Stimulated activated CD4-positive, alpha-beta T cell treated with anti-CD3 and anti-CD28 coated beads, Interleukin-1b, Interleukin-23, amount 100 ng/mL, for 4 hours (primary cell): ENCODE data around the gene CHRD.

Experiments
- DNase-seq, 2 donors: peaks; one replicate each; pipeline ENCODE4 v3.0.0-alpha.2; 2020; ENCODE audit warnings: low read depth in 2 of 2

CHRD gene

DNA sequence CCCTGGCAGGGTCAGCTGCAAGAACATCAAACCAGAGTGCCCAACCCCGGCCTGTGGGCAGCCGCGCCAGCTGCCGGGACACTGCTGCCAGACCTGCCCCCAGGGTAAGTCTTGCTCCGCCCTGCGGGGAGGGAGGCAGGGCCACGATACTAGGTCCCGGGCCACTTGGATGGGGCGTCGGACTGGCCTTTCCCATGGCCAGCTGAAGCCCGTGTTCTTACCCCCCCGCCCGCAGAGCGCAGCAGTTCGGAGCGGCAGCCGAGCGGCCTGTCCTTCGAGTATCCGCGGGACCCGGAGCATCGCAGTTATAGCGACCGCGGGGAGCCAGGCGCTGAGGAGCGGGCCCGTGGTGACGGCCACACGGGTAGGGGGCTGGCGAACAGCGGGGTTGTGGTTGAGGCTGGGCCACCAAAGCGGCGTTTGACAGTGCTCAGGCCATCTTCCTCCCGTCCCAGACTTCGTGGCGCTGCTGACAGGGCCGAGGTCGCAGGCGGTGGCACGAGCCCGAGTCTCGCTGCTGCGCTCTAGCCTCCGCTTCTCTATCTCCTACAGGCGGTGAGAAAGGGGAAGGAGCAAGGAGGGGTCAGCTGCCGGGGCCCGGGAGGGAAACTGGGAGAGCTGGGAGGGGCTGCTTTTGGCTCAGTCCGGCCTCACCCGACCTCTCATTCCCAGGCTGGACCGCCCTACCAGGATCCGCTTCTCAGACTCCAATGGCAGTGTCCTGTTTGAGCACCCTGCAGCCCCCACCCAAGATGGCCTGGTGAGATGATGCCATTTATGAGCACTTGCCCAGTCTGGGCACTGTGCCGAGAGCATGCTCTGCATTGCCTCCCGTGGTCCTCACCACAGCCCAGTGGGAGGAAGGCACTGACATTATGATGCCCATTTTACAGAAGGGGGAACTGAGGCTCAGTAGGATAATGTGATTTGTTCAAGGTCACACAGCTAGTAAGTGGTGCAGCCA lies 1.7 kb downstream of the CHRD start:
- DNase-seq, result no peak

DNA sequence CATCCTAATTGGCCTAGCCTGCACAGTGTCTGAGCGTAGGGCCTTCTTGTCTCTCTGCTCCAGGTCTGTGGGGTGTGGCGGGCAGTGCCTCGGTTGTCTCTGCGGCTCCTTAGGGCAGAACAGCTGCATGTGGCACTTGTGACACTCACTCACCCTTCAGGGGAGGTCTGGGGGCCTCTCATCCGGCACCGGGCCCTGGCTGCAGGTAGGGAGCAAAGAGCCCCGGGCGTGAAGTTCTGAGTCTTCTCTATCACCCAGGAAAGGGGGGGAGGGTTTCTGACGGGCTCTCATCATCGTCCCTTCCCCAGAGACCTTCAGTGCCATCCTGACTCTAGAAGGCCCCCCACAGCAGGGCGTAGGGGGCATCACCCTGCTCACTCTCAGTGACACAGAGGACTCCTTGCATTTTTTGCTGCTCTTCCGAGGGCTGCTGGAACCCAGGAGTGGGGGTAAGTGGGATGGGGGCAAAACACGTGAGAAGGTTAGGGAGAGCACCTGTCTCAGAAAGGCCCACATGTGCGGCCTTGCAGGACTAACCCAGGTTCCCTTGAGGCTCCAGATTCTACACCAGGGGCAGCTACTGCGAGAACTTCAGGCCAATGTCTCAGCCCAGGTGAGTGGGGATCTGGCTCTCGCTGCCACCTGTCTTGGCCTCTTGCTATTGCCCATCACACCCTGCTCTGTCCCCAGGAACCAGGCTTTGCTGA lies 2.6 kb downstream of the CHRD start:
- DNase-seq, result no peak

DNA sequence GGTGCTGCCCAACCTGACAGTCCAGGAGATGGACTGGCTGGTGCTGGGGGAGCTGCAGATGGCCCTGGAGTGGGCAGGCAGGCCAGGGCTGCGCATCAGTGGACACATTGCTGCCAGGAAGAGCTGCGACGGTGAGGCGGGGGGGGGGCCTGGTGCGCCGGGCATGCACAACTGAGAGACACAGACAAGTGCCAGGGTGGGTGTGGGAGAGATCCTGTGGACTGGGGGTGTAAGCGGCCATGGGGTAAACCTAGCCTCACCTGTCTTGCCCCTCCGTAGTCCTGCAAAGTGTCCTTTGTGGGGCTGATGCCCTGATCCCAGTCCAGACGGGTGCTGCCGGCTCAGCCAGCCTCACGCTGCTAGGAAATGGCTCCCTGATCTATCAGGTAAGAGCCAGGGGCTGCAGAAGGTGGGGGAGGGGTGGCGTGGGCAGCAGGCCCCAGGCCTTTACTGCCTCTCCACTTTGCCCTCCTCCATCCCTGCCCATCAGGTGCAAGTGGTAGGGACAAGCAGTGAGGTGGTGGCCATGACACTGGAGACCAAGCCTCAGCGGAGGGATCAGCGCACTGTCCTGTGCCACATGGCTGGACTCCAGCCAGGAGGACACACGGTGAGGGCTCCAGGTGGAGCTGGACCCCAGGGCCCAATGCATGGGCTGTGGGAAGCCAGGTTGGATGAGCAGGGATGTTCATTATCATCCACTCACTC lies 3.3 kb downstream of the CHRD start:
- no peak for DNase-seq

DNA sequence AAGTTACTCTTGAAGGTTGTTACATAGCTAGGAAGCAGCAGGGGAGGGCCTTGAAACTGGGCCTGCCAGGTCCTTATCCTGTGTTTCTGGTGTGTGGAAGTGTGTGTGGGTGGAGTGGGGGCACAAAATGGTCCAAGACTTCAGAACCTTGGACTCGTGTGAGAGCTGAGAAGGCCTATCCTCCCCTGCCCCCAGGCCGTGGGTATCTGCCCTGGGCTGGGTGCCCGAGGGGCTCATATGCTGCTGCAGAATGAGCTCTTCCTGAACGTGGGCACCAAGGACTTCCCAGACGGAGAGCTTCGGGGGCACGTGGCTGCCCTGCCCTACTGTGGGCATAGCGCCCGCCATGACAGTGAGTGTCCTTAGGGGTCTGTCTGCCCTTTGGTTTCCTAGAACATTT lies 4.5 kb downstream of the CHRD start:
- no peak for DNase-seq

DNA sequence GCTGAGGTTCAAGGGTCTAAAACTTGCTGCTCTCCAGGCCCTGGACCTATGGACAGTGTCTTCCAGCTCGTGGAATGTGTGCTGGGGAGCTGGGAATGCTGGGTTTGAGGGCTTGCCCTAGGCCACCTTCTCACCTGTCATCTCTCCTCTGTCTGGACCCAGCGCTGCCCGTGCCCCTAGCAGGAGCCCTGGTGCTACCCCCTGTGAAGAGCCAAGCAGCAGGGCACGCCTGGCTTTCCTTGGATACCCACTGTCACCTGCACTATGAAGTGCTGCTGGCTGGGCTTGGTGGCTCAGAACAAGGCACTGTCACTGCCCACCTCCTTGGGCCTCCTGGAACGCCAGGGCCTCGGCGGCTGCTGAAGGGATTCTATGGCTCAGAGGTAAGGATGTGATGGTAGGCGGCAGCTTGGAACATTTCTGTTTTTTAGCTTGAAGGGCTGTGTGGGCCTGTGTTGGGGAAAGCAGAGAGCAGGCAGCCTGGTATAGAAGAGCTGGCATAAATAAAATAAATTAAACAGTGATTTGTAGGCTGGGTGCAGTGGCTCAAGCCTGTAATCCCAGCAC lies 5.1 kb downstream of the CHRD start:
- no peak for DNase-seq

DNA sequence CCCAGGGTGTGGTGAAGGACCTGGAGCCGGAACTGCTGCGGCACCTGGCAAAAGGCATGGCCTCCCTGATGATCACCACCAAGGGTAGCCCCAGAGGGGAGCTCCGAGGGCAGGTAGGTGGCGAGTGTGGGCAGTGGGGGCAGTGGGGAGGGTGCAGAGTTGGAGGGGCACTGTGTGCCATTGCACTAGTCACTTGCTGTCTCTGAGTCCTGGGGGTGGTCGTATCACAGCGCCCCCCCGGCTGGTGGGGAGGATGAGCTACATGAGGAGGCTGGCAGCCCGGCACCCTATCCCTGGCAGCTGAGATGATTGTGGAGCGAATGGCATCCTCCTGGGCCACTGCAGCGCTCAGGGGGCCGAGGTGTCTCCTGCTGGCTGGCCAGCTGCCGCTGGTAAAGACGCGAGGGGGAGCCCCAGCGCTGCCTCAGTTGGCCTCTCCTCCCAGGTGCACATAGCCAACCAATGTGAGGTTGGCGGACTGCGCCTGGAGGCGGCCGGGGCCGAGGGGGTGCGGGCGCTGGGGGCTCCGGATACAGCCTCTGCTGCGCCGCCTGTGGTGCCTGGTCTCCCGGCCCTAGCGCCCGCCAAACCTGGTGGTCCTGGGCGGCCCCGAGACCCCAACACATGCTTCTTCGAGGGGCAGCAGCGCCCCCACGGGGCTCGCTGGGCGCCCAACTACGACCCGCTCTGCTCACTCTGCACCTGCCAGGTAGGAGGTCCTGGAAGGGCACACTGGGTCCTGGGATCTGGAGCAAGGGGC lies 6.4 kb downstream of the CHRD start:
- no peak for DNase-seq

DNA sequence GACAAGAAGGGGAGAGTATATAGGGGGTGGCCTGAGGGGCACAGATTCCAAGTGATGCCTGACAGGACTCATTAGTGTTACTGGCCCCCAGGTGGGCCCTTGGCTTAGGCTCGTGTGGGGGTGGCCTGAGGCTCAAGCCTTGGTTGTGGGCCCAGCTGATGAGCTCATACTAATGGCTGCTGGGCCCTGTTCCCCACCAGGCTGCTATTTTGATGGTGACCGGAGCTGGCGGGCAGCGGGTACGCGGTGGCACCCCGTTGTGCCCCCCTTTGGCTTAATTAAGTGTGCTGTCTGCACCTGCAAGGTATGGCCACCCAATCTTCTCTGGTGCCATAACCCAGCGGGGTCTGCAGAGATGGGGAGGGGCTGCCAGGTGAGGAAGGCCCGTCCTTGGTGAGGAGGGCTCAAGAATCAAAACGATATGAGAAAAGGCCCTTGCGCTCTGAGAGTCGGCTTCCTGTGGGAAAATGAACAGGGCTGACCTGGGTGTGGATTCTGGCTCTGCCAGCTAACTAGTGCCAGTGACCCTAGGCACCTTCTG lies 7.4 kb downstream of the CHRD start:
- DNase-seq, result no peak

DNA sequence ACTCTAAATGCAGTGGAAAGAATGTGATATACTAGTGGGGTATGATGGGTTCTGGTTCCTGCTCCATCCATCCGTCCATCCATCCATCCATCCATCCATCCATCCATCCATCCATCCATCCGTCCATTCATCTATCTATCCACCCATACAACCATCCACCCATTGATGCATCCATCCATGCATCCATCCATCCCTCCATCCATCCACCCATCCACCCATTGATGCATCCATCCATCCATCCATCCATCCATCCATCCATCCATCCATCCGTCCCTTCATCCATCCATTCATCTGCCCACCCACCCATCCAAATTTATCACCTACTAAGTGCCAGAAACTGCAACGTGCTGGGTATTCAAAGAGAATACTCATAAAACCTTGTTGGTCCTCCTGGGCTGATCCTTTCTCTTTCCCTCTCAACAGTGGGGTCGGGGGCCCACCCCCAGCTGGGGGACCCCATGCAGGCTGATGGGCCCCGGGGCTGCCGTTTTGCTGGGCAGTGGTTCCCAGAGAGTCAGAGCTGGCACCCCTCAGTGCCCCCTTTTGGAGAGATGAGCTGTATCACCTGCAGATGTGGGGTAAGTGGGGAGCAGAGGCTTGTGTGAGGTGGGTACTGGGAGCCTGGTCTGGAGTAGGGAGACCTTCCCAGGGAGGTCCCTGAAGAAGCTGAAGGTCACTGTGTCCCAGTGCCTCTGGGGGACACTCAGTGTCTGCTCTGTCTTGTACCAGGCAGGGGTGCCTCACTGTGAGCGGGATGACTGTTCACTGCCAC lies 8.5 kb downstream of the CHRD start:
- no peak for DNase-seq

DNA sequence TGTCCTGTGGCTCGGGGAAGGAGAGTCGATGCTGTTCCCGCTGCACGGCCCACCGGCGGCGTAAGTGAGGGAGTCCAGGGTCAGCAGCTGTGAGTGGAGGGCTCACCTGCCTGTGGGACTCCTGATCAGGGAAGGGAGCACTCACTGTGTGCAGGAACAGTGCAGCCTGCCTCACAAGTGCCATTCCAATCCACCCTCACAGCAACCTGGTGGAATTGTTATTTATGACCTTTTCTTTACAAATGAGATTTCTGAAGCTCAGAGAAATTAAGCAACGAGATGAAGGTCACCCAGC lies 9.0 kb downstream of the CHRD start:
- no peak for DNase-seq

DNA sequence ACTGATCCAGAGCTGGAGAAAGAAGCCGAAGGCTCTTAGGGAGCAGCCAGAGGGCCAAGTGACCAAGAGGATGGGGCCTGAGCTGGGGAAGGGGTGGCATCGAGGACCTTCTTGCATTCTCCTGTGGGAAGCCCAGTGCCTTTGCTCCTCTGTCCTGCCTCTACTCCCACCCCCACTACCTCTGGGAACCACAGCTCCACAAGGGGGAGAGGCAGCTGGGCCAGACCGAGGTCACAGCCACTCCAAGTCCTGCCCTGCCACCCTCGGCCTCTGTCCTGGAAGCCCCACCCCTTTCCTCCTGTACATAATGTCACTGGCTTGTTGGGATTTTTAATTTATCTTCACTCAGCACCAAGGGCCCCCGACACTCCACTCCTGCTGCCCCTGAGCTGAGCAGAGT lies 9.5 kb downstream of the CHRD start:
- DNase-seq, result no peak

DNA sequence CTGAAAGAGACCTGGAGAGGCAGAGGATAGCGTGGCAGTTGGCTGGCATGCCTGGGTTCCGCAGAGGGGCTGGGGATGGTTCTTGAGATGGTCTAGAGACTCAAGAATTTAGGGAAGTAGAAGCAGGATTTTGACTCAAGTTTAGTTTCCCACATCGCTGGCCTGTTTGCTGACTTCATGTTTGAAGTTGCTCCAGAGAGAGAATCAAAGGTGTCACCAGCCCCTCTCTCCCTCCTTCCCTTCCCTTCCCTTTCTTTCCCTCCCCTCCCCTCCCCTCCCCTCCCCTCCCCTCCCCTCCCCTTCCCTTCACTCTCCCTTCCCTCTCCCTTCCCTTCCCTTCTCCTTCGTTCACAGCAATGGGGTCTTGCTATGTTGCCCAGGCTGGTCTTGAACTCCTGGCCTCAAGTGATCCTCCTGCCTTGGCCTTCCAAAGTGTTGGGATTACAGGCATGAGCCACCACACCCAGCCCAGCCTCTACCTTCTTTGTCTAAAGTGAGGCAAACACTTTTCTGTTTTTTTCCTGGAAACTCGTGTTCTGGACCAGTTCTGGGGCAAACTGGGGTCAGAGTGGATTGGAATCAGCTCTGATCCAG lies 10.2 kb downstream of the CHRD start:
- no peak for DNase-seq

DNA sequence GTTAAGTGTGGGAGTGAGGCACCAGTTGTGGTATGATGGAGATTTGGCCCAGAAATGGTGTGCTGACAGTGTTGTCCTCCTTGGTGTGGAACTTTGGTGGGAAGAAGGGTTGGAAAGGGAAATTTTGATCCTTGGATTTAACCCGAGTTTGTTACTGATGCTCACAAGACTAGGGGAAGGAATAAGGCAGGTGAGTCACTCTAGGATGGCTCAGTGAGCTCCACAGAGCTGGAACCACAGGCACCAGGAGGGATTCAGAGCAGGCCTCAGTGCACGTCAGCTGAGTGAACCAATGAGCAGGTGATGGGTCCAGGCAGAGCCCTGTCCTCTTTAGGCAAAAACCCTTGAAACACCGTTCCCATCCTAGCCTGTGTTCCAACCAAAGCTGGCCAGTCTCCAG lies 11.4 kb downstream of the CHRD start:
- DNase-seq, result no peak

DNA sequence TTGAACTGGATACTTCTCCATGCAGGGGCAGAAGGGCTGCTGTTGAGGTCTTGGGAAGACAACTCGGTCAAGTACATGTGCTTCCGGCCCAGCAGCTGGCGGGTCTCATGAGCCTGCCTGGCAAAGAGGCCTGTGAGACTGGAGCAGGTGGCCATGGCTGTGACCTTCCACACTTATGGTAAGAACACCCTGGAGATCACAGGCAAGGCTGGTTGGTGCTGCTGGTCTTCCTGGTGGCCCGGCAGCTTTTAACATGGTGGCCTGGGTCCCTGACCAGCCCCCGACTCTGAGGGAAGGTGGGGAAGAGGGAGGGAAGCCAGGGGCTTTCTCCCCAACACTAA lies 15.4 kb downstream of the CHRD start:
- no peak for DNase-seq

DNA sequence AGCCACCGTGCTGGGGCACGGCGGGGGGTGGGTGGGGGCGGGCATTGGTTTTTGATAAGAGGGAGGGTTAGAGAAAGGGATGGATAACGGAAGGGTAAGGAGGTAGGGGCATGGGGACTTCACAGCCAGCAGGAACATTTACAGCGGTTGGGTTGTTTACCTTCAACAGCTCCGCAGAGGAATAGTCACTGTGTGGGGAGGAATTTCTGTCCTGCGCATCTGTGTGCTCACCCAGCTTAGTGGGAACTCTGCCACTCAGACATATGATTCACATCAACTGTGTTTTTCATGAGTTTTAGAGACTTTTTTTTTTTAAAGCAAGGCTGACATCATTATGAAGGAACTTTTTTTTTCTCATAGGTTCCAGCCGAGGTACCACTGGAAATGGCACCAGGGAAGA lies 19.6 kb downstream of the CHRD start:
- no peak for DNase-seq

DNA sequence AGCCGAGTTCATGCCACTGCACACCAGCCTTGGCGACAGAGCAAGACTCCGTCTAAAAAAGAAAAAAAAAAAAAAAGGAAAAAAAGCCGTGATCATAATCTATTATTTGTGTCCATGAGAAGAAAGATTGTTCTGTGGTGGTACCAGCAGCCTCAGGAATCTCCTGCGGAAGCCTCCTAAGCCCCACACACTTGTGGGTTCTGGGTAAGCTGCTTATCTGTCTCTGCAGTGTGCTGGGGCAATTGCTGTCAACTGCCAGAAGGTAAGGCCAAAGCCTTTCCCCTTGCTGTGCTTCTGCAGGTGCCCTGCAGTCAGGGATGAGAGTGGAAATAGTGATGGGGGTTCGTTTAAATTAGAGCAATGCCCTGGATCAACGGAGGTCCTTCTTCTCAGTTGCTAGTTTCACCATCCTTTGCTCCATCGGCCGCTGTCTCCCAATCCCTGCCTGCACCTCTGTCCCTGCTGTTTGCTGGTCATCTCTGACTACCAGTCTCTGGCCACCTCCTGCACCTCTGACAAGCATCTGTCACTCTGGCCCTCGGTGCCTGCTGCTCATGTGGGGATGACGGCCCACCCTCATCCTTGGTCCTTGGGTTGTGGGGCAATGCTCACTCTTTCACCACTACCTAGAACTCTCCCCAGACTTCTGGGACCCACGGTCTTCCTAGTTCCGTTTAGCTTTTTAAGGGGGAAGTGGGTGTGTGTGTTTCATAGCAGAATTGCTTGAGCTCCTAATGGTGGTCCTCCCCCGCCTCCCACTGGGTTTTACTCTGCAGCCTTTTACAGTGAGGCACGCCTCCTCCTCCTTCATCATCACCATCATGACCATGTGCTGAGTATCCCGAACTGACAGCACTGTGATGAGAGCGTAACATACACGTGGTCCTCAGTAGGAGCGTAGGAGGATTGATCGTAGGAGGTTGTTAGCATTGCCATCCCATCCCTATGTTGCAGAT lies 25.5 kb downstream of the CHRD start:
- DNase-seq, result no peak

DNA sequence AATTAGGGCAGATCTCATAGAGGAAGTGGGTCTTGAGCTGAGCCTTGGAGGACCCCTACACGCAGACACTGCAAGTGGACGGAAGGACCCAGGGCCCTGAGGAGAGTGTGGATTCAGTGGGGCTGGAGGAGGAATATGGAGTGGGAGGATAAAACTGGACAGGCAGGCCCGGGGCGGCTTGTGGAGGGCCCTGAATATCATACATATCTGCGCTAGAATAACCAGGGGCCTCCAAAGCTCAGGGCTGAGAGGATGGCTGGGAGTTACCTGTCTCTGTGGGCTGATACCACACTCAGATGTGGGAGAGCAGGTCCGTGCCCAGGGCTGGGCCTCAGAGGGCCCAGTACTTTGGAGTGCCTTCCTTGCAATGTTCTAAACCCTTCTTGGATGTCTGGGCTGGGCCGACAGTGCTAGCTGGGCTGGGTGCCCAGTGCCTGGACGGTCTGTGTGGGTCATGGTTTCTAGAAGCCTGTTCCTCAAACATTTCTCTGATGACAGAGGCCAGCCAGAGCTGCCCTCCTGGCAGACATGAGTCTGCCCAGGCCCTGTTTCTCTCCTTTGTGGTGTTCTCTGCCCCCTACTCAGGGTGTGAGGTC lies 29.6 kb downstream of the CHRD start:
- no peak for DNase-seq

DNA sequence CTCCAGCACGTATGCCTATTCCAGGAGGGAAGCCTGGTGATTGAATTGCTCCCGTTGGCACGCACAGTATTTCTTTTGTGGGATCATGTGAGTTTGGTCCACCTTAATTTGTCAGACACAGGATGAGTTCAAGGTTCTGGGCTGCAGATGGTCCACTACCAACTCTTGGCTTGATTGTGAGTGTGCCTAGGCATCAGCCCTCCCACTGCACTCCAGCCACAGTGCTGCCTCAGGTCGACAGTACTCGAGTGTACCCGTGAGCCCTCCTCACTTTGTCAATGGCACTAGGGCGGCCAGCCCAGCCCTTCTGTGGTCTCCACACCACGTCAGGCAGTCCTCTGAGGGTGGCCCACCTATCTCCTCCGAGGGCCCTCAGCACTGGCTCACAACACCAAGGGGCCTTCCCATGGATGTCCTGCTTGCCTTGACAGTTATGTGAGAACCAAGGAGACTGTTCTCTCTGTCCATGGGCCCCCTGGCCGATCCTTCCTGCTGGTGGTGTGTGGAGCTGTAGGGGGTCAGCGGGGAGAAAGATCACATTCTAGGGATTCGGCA lies 30.2 kb downstream of the CHRD start:
- no peak for DNase-seq

DNA sequence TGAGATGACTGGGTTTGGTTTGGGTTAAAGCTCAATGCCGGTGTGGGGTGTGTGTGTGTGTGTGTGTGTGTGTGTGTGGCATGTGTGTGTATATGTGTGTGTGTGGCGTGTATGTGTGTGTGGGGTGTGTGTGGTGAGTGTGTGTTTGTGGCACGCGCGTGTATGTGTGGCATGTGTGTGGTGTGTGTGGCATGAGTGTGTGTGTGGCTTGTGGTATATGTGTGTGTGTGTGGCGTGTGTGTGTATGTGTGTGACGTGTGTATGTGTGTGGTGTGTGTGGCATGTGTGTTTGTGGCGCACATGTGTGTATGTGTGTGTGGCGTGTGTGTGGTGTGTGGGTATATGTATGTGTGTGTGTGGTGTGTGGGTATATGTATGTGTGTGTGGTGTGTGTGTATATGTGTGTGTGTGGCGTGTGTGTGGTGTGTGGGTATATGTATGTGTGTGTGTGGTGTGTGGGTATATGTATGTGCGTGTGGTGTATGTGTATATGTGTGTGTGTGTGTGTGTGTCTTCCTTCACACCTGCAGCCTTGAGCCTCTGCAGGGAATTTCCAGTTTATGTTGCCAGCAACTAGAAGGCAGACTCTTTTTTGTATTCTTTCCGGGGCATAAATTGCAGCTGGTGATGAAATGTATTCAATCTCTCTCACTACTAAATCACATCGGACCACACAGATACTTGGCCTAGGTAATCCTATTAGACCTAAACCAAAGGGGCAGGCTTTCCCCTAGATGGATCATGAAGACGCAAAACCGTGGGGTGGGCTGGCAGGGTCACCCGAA lies 34.8 kb downstream of the CHRD start:
- no peak for DNase-seq
